IMR-90 (cell line): ENCODE measurements around the gene NYAP1. TPM values are rescaled to one million over a fixed set of nuclear protein-coding genes. Genes with fewer than 3 reads are reported as not detected.

ENCODE experiments used
- ATAC-seq: fragments of 200-7000 bp; cut with Tn5 transposase; 2 replicates; pipeline ENCODE4 v1.9.1; 2020; ENCODE audit warnings: low read depth, mild to moderate bottlenecking, moderate library complexity
- BruUV-seq: library from RNA; stranded (reverse); fragments of 400-500 nt; replicated peaks from 2 replicates; lab custom pipeline; 2021; lab: Mats Ljungman, UMichigan
- CTCF ChIA-PET: fragments of 300-600 bp; formaldehyde crosslinking; extraction: SDS; loops from one replicate; lab custom pipeline; 2021; ENCODE audit warnings: antibody characterized with exemption; lab: Yijun Ruan, JAX
- POLR2A ChIA-PET: fragments of 300-600 bp; sonication (Branson Sonifier 250); formaldehyde crosslinking; loops from one replicate; lab custom pipeline; 2022; ENCODE audit warnings: antibody characterized with exemption; ENCODE audit not compliant: unreplicated experiment; lab: Charles Lee
- DNase-seq: peaks from one replicate; pipeline ENCODE4 v3.0.0; 2013
- H2AFZ ChIP-seq: replicated peaks from 2 replicates; pipeline ENCODE3; 2013; ENCODE audit warnings: low read length, mild to moderate bottlenecking; ENCODE audit not compliant: poor library complexity
- H2AK5ac ChIP-seq: 2 replicates; pipeline ENCODE4 v1.6.1; 2013; ENCODE audit warnings: low read depth, low read length, inconsistent platforms
- H2AK9ac ChIP-seq: replicated peaks from 2 replicates; pipeline ENCODE3; 2013; ENCODE audit warnings: mild to moderate bottlenecking, low read depth, low read length, moderate library complexity; ENCODE audit not compliant: poor library complexity
- H2BK120ac ChIP-seq: 2 replicates; pipeline ENCODE4 v1.6.1; 2013; ENCODE audit warnings: low read depth, low read length, inconsistent platforms
- H2BK15ac ChIP-seq: 3 replicates; pipeline ENCODE4 v1.6.1; 2013; ENCODE audit warnings: low read depth, low read length, inconsistent platforms
- H2BK20ac ChIP-seq: 2 replicates; pipeline ENCODE4 v1.6.1; 2013; ENCODE audit warnings: low read depth, mild to moderate bottlenecking, inconsistent platforms, low read length, moderate library complexity
- H2BK5ac ChIP-seq: 2 replicates; pipeline ENCODE4 v1.6.1; 2013; ENCODE audit warnings: mild to moderate bottlenecking, low read depth, low read length, inconsistent platforms; ENCODE audit not compliant: poor library complexity, severe bottlenecking
- H3K14ac ChIP-seq: replicated peaks from 2 replicates; pipeline ENCODE4 v1.6.1; 2013; ENCODE audit warnings: low read depth, low read length, inconsistent platforms
- H3K18ac ChIP-seq: 2 replicates; pipeline ENCODE4 v1.6.1; 2013; ENCODE audit warnings: low read depth, low read length, control low read depth
- H3K23ac ChIP-seq: 2 replicates; pipeline ENCODE4 v1.6.1; 2013; ENCODE audit warnings: low read depth, low read length, inconsistent platforms
- H3K27ac ChIP-seq: 2 replicates; pipeline ENCODE4 v1.5.1; 2013; ENCODE audit warnings: mild to moderate bottlenecking, control low read depth, low read length; ENCODE audit not compliant: insufficient read depth
- H3K27me3 ChIP-seq: 2 replicates; pipeline ENCODE4 v1.6.1; 2013; ENCODE audit warnings: low read length; ENCODE audit not compliant: control insufficient read depth, insufficient read depth
- H3K36me3 ChIP-seq: 2 replicates; pipeline ENCODE4 v1.6.1; 2013; ENCODE audit warnings: low read length, mixed read lengths; ENCODE audit not compliant: control insufficient read depth, insufficient read depth
- H3K4ac ChIP-seq: 2 replicates; pipeline ENCODE4 v1.6.1; 2013; ENCODE audit warnings: low read depth, low read length, inconsistent platforms
- H3K4me1 ChIP-seq: 2 replicates; pipeline ENCODE4 v1.6.1; 2013; ENCODE audit warnings: low read length, mixed read lengths; ENCODE audit not compliant: control insufficient read depth, insufficient read depth
- H3K4me2 ChIP-seq: 2 replicates; pipeline ENCODE4 v1.6.1; 2013; ENCODE audit warnings: low read depth, mild to moderate bottlenecking, control low read depth, low read length, moderate library complexity
- H3K4me3 ChIP-seq: 2 replicates; pipeline ENCODE4 v1.5.1; 2013; ENCODE audit warnings: low read depth, mild to moderate bottlenecking, control low read depth, low read length, moderate library complexity; ENCODE audit not compliant: insufficient read depth
- H3K56ac ChIP-seq: 2 replicates; pipeline ENCODE4 v1.6.1; 2013; ENCODE audit warnings: low read length, inconsistent platforms; ENCODE audit not compliant: insufficient read depth; ENCODE audit errors: extremely low read depth
- H3K79me1 ChIP-seq, 2 experiments: 2 replicates each; pipeline ENCODE4 v1.6.1; 2013; ENCODE audit warnings: low read length in 2 of 2, inconsistent platforms in 1 of 2, low read depth in 1 of 2
- H3K9ac ChIP-seq: 2 replicates; pipeline ENCODE4 v1.6.1; 2013; ENCODE audit warnings: low read depth, low read length, control low read depth
- H3K9me1 ChIP-seq: 2 replicates; pipeline ENCODE4 v1.6.1; 2013; ENCODE audit warnings: low read length, inconsistent platforms; ENCODE audit not compliant: insufficient read depth
- H3K9me3 ChIP-seq: 2 replicates; pipeline ENCODE4 v1.6.1; 2013; ENCODE audit warnings: low read length; ENCODE audit not compliant: control insufficient read depth, insufficient read depth
- H4K20me1 ChIP-seq: 2 replicates; pipeline ENCODE4 v1.6.1; 2013; ENCODE audit warnings: low read length, inconsistent platforms; ENCODE audit not compliant: insufficient read depth
- H4K5ac ChIP-seq: 2 replicates; pipeline ENCODE4 v1.6.1; 2013; ENCODE audit warnings: mild to moderate bottlenecking, low read depth, low read length, control low read depth
- H4K8ac ChIP-seq, 2 experiments: 2 replicates each; pipeline ENCODE4 v1.6.1; 2013; ENCODE audit warnings: low read depth in 2 of 2, low read length in 2 of 2, control low read depth in 1 of 2, inconsistent platforms in 1 of 2
- H4K91ac ChIP-seq: 2 replicates; pipeline ENCODE4 v1.6.1; 2013; ENCODE audit warnings: low read depth, low read length, inconsistent platforms; ENCODE audit not compliant: insufficient read depth
- FOS ChIP-seq: fragments of 150-350 bp; IDR thresholded peaks from 2 replicates; pipeline ENCODE4 v1.6.1; 2016; ENCODE audit warnings: low read depth, low read length
- WGBS, 2 experiments: methylation state at CpG; one replicate each; pipeline versions ENCODE4 v1.1.5 to v1.1.7; 2013; ENCODE audit warnings: missing lambda C conversion rate in 2 of 2; ENCODE audit not compliant: insufficient read length in 1 of 2; ENCODE audit errors: extremely low coverage in 2 of 2; 5-methylcytosine and 5-hydroxymethylcytosine counted together
- dilution Hi-C: fragments of 300-500 bp; cut with HindIII; formaldehyde crosslinking; loops from one replicate; pipeline ENCODE4 v1.14.3; 2018; ENCODE audit warnings: low sequenced_read_pairs; ENCODE audit not compliant: unreplicated experiment
- in situ Hi-C: fragments of 300-500 bp; cut with MboI; formaldehyde crosslinking; loops from 3 replicates; pipeline ENCODE4 v1.14.3; 2019; ENCODE audit warnings: low sequenced_read_pairs, inconsistent platforms, mixed read lengths
- intact Hi-C: fragments of 100-400 bp; cut with micrococcal nuclease; formaldehyde crosslinking; loops from 2 replicates; pipeline ENCODE4 v1.10.0; 2022
- polyA plus RNA-seq, 3 experiments: library from polyadenylated mRNA; depleted of rRNA; stranded (reverse); fragments of >200 nt; gene quantifications; 2 replicates each; pipeline ENCODE4 v1.2.3, GENCODE V29; 2012; ENCODE audit warnings: low replicate concordance in 1 of 3
- total RNA-seq: library from RNA; depleted of rRNA; stranded (reverse); fragments of >200 nt; gene quantifications from 2 replicates; pipeline ENCODE4 v1.2.3, GENCODE V29; 2012

The NYAP1 gene
- total and polyA plus RNA-seq, 2 of the 4 experiments (the other 2 are of a cell fraction), result 0.18 to 1.3 TPM

- Histone ChIP-seq H3K4ac (peak overlapping the region; percentile 77), H2AK9ac (peak overlapping the region; percentile 96), H3K56ac (no peak overlapping the region), H3K9me1 (no peaks in the 10 kb centered on the region), H3K27ac (peak overlapping the region; percentile 80), H2BK5ac (peak overlapping the region; percentile 82), H3K18ac (no peak overlapping the region; the same call in 1 of the 2 replicates), H3K9ac (peak overlapping the region; percentile 92), H4K91ac (no peak overlapping the region; the same call in 1 of the 2 replicates), H2AK5ac (peak overlapping the region; percentile 33; the same call in 1 of the 2 replicates), H3K4me2 (peak overlapping the region; percentile 93), H3K4me3 (peak overlapping the region; percentile 91), H4K8ac (no peak overlapping the region; a peak in 1 of 4 replicates), H2BK15ac (no peak overlapping the region), H2BK120ac (no peak overlapping the region), H4K5ac (no peak overlapping the region), H3K27me3 (no peaks in the 10 kb centered on the region), H4K20me1 (peaks cover 26% of the 10 kb centered on the region), H3K4me1 (peaks cover 19% of the 10 kb centered on the region), H3K79me1 (peaks cover 24 to 44% of the 10 kb centered on the region in 2 experiments; a peak in 3 of 4 replicates), H3K23ac (peak overlapping the region; percentile 81; the same call in 1 of the 2 replicates), H3K36me3 (peaks cover 24% of the 10 kb centered on the region; the same call in 1 of the 2 replicates), H3K9me3 (no peaks in the 10 kb centered on the region), H2AFZ (peak overlapping the region; percentile 3), H3K14ac (peak overlapping the region; percentile 65), H2BK20ac (no peak overlapping the region)
- ChIA-PET POLR2A (interaction anchor here (0.6 kb wide), 1 partner anchor 125 kb away, joined by 13 read pairs; no protein-coding TSS in a partner anchor), CTCF (interaction anchor here (0.9 kb wide), 1 partner anchor 12 kb away, joined by 3 read pairs; no protein-coding TSS in a partner anchor)
- no peak for ATAC-seq
- DNase-seq, result no peak
- intact Hi-C loops (loop anchor here (5.0 kb wide), 1 partner anchor 69 kb away; no protein-coding TSS in a partner anchor), in situ Hi-C loops (loop anchor here (10.0 kb wide), 1 partner anchor 197 kb away; the partner anchor contains the start of gene GNB2), dilution Hi-C loops (no loop called here)
- WGBS, 2 experiments, result 0% methylated on average over 1 of the region's 16 CpGs; no CpG with 5 or more reads in 1 of the 2 experiments
- BruUV-seq, result no TSS peak
- TF ChIP-seq FOS, result no peak
These were observed 5.9 kb upstream of the NYAP1 start for GRCh38 chr7:100477871-100478267.
